ENCODE data around the gene FAM131A. TPM values are rescaled to one million over a fixed set of nuclear protein-coding genes. Genes with fewer than 3 reads are reported as not detected.

The FAM131A gene
- total and polyA plus RNA-seq, 10 of the 15 experiments (the other 5 are each of a cell fraction or from before 2014, with no cell fraction given): 0.31 to 4.5 (median 1.5) TPM

DNA sequence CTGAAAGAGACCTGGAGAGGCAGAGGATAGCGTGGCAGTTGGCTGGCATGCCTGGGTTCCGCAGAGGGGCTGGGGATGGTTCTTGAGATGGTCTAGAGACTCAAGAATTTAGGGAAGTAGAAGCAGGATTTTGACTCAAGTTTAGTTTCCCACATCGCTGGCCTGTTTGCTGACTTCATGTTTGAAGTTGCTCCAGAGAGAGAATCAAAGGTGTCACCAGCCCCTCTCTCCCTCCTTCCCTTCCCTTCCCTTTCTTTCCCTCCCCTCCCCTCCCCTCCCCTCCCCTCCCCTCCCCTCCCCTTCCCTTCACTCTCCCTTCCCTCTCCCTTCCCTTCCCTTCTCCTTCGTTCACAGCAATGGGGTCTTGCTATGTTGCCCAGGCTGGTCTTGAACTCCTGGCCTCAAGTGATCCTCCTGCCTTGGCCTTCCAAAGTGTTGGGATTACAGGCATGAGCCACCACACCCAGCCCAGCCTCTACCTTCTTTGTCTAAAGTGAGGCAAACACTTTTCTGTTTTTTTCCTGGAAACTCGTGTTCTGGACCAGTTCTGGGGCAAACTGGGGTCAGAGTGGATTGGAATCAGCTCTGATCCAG, 52.6 kb downstream of the FAM131A start:
- Histone ChIP-seq H3K4me1 (ENCODE audit: control insufficient read depth, insufficient read depth, low read length) (no peaks in the 10 kb centered on the region), H4K20me1 (ENCODE audit: control insufficient read depth, insufficient read depth) (no peaks in the 10 kb centered on the region), H3K9me3 (replicated peaks; ENCODE audit: control insufficient read depth, insufficient read depth, low read length) (no peaks in the 10 kb centered on the region), H3K36me3 (ENCODE audit: control insufficient read depth in 2 of 2, insufficient read depth in 2 of 2, low read length in 1 of 2) (no peaks in the 10 kb centered on the region), H3K27me3 (replicated peaks in 1 of 2; ENCODE audit: control insufficient read depth in 2 of 2, insufficient read depth in 2 of 2, low read length in 1 of 2) (peaks cover 0 to 4% of the 10 kb centered on the region in 2 experiments), H2AFZ (ENCODE audit: control insufficient read depth, low read depth, low read length) (no peak overlapping the region), H3K27ac (ENCODE audit: control insufficient read depth, insufficient read depth) (no peak overlapping the region), H3K4me3 (no peak overlapping the region), H3K79me2 (ENCODE audit: control insufficient read depth, insufficient read depth, low read length) (no peaks in the 10 kb centered on the region), H3K4me2 (ENCODE audit: control insufficient read depth, insufficient read depth) (no peak overlapping the region), H3K9ac (ENCODE audit: control insufficient read depth, insufficient read depth, low read length) (no peak overlapping the region)
- intact Hi-C loops (cut with micrococcal nuclease; ENCODE audit: unreplicated experiment): no loop called here
- DNase-seq (ENCODE audit: low read depth, low spot score): no peak
- WGBS (ENCODE audit: insufficient coverage, insufficient replicate concordance, low lambda C conversion rate, missing lambda C conversion rate): 15% methylated on average over 4 of the region's 5 CpGs
- RAD21 ChIA-PET (ENCODE audit: unreplicated experiment): no interaction called here
- no peak for FAIRE-seq
- CTCF ChIA-PET: interaction anchor here (1.0 to 1.1 kb wide), 2 partner anchors 15 to 18 kb away, joined by 3 read pairs; no protein-coding TSS in a partner anchor
- no TSS peak for BruUV-seq (replicated peaks)
- SMC1A ChIA-PET (ENCODE audit: uncharacterized antibody, unreplicated experiment): interaction anchor here (0.6 kb wide), 1 partner anchor 222 kb away, joined by 3 read pairs; no protein-coding TSS in a partner anchor
- no peak for ATAC-seq
- TF ChIP-seq, protein P1, sequence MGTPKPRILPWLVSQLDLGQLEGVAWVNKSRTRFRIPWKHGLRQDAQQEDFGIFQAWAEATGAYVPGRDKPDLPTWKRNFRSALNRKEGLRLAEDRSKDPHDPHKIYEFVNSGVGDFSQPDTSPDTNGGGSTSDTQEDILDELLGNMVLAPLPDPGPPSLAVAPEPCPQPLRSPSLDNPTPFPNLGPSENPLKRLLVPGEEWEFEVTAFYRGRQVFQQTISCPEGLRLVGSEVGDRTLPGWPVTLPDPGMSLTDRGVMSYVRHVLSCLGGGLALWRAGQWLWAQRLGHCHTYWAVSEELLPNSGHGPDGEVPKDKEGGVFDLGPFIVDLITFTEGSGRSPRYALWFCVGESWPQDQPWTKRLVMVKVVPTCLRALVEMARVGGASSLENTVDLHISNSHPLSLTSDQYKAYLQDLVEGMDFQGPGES (IDR thresholded peaks at IDR 0.05): no peak
- TF ChIP-seq NBN (IDR thresholded peaks at IDR 0.05) (no peak), ZBED1 (IDR thresholded peaks at IDR 0.05; ENCODE audit: borderline replicate concordance) (no peak)
- POLR2A ChIA-PET: no interaction called here
- in situ Hi-C loops (cut with MboI): no loop called here

DNA sequence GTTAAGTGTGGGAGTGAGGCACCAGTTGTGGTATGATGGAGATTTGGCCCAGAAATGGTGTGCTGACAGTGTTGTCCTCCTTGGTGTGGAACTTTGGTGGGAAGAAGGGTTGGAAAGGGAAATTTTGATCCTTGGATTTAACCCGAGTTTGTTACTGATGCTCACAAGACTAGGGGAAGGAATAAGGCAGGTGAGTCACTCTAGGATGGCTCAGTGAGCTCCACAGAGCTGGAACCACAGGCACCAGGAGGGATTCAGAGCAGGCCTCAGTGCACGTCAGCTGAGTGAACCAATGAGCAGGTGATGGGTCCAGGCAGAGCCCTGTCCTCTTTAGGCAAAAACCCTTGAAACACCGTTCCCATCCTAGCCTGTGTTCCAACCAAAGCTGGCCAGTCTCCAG, 53.9 kb downstream of the FAM131A start:
- ChIA-PET SMC1A (ENCODE audit: uncharacterized antibody, unreplicated experiment) (no interaction called here), RAD21 (ENCODE audit: unreplicated experiment) (no interaction called here), CTCF (interaction anchor here (1.0 kb wide), 1 partner anchor 20 kb away, joined by 3 read pairs; no protein-coding TSS in a partner anchor), POLR2A (no interaction called here)
- in situ Hi-C loops (cut with MboI): no loop called here
- Histone ChIP-seq H3K4me2 (ENCODE audit: control insufficient read depth, insufficient read depth) (no peak overlapping the region), H3K27me3 (replicated peaks in 1 of 2; ENCODE audit: control insufficient read depth in 2 of 2, insufficient read depth in 2 of 2, low read length in 1 of 2) (peaks cover 0 to 6% of the 10 kb centered on the region in 2 experiments), H3K9me3 (replicated peaks; ENCODE audit: control insufficient read depth, insufficient read depth, low read length) (no peaks in the 10 kb centered on the region), H3K4me1 (ENCODE audit: control insufficient read depth, insufficient read depth, low read length) (no peaks in the 10 kb centered on the region), H3K27ac (ENCODE audit: control insufficient read depth, insufficient read depth) (no peak overlapping the region), H3K9ac (ENCODE audit: control insufficient read depth, insufficient read depth, low read length) (no peak overlapping the region), H2AFZ (ENCODE audit: control insufficient read depth, low read depth, low read length) (no peak overlapping the region), H3K36me3 (ENCODE audit: control insufficient read depth in 2 of 2, insufficient read depth in 2 of 2, low read length in 1 of 2) (no peaks in the 10 kb centered on the region), H3K4me3 (no peak overlapping the region), H4K20me1 (ENCODE audit: control insufficient read depth, insufficient read depth) (no peaks in the 10 kb centered on the region), H3K79me2 (ENCODE audit: control insufficient read depth, insufficient read depth, low read length) (no peaks in the 10 kb centered on the region)
- no TSS peak for BruUV-seq (replicated peaks)
- WGBS (ENCODE audit: insufficient coverage, insufficient replicate concordance, low lambda C conversion rate, missing lambda C conversion rate): 0% methylated on average over 3 of the region's 3 CpGs
- ATAC-seq: no peak
- no peak for FAIRE-seq
- DNase-seq (ENCODE audit: low read depth, low spot score): no peak
- intact Hi-C loops (cut with micrococcal nuclease; ENCODE audit: unreplicated experiment): no loop called here
- no peak for TF ChIP-seq JUNB (IDR thresholded peaks at IDR 0.05)
- TF ChIP-seq BCL11A (IDR thresholded peaks at IDR 0.05; ENCODE audit: low read depth, low read length): no peak
- TF ChIP-seq CBX5 (IDR thresholded peaks at IDR 0.05; ENCODE audit: low read depth): no peak
- no peak for TF ChIP-seq CEBPB (IDR thresholded peaks at IDR 0.05; ENCODE audit: borderline replicate concordance in 1 of 2, low read depth in 2 of 2, low read length in 2 of 2)
- no peak for TF ChIP-seq MEF2A (IDR thresholded peaks at IDR 0.05; ENCODE audit: insufficient read depth, low read depth, low read length)
- no peak for TF ChIP-seq KLF5 (IDR thresholded peaks at IDR 0.05; ENCODE audit: partially characterized antibody)
- TF ChIP-seq RAD51 (IDR thresholded peaks at IDR 0.05): no peak
- no peak for TF ChIP-seq CBX3 (IDR thresholded peaks at IDR 0.05; ENCODE audit: borderline replicate concordance, low read depth)
- TF ChIP-seq, protein P2, sequence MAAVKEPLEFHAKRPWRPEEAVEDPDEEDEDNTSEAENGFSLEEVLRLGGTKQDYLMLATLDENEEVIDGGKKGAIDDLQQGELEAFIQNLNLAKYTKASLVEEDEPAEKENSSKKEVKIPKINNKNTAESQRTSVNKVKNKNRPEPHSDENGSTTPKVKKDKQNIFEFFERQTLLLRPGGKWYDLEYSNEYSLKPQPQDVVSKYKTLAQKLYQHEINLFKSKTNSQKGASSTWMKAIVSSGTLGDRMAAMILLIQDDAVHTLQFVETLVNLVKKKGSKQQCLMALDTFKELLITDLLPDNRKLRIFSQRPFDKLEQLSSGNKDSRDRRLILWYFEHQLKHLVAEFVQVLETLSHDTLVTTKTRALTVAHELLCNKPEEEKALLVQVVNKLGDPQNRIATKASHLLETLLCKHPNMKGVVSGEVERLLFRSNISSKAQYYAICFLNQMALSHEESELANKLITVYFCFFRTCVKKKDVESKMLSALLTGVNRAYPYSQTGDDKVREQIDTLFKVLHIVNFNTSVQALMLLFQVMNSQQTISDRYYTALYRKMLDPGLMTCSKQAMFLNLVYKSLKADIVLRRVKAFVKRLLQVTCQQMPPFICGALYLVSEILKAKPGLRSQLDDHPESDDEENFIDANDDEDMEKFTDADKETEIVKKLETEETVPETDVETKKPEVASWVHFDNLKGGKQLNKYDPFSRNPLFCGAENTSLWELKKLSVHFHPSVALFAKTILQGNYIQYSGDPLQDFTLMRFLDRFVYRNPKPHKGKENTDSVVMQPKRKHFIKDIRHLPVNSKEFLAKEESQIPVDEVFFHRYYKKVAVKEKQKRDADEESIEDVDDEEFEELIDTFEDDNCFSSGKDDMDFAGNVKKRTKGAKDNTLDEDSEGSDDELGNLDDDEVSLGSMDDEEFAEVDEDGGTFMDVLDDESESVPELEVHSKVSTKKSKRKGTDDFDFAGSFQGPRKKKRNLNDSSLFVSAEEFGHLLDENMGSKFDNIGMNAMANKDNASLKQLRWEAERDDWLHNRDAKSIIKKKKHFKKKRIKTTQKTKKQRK (IDR thresholded peaks at IDR 0.05; ENCODE audit: low read depth, low read length): no peak
